ENCODE measurements around the gene PER3. TPM values are rescaled to one million over a fixed set of nuclear protein-coding genes. Genes with fewer than 3 reads are reported as not detected.

The PER3 gene
- total and polyA plus RNA-seq, 2 of the 4 experiments (the other 2 are of a cell fraction) = 3.4 to 4.2 TPM

DNA sequence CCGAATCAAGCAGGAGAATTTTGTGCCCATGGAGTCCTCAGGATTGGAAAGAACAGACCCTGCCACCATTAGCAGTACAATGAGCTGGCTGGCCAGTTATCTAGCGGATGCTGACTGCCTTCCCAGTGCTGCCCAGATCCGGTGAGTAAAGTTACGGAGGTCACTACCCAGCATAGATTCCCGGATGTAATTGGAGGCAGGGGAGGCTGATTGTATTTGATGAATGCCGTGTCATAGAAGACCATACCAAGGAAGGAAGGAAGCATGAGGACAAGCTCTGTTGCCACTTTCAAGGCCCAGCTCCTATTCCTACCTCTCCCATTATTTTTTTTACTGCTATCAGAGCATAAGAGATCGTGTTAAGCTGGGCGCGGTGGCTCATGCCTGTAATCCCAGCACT lies 39.2 kb upstream of the PER3 start:
- Histone ChIP-seq H2AK5ac (ENCODE audit: low read depth, low read length) (no peak overlapping the region), H3K36me3 (ENCODE audit: control insufficient read depth, insufficient read depth, low read length) (no peaks in the 10 kb centered on the region), H3K79me1 (ENCODE audit: low read depth in 1 of 2, low read length in 2 of 2) (no peaks in the 10 kb centered on the region), H2AK9ac (replicated peaks; ENCODE audit: low read depth, low read length, poor library complexity) (no peak overlapping the region), H3K27me3 (ENCODE audit: control insufficient read depth, insufficient read depth, low read length) (peaks cover 8% of the 10 kb centered on the region), H4K5ac (ENCODE audit: low read depth, low read length) (no peak overlapping the region), H3K4ac (ENCODE audit: low read depth, low read length) (no peak overlapping the region), H3K4me3 (ENCODE audit: insufficient read depth, low read depth, low read length) (no peak overlapping the region), H3K56ac (ENCODE audit: extremely low read depth, insufficient read depth, low read length) (no peak overlapping the region), H3K9ac (ENCODE audit: low read depth, low read length) (no peak overlapping the region), H2BK20ac (ENCODE audit: low read depth, low read length) (no peak overlapping the region), H3K27ac (ENCODE audit: insufficient read depth, low read length) (no peak overlapping the region), H3K9me1 (ENCODE audit: insufficient read depth, low read length) (no peaks in the 10 kb centered on the region), H3K14ac (replicated peaks; ENCODE audit: low read depth, low read length) (no peak overlapping the region), H4K91ac (ENCODE audit: insufficient read depth, low read depth, low read length) (no peak overlapping the region), H4K20me1 (ENCODE audit: insufficient read depth, low read length) (no peaks in the 10 kb centered on the region), H4K8ac (ENCODE audit: low read depth in 2 of 2, low read length in 2 of 2) (no peak overlapping the region), H2BK5ac (ENCODE audit: low read depth, low read length, poor library complexity, severe bottlenecking) (no peak overlapping the region), H3K18ac (ENCODE audit: low read depth, low read length) (no peak overlapping the region), H3K4me1 (ENCODE audit: control insufficient read depth, insufficient read depth, low read length) (no peaks in the 10 kb centered on the region), H3K9me3 (ENCODE audit: control insufficient read depth, insufficient read depth, low read length) (no peaks in the 10 kb centered on the region), H3K23ac (ENCODE audit: low read depth, low read length) (no peak overlapping the region), H2BK120ac (ENCODE audit: low read depth, low read length) (no peak overlapping the region), H2BK15ac (ENCODE audit: low read depth, low read length) (no peak overlapping the region), H2AFZ (replicated peaks; ENCODE audit: low read length, poor library complexity) (no peak overlapping the region), H3K4me2 (ENCODE audit: low read depth, low read length) (no peak overlapping the region)
- in situ Hi-C loops (cut with MboI; ENCODE audit: low sequenced_read_pairs) = no loop called here
- ATAC-seq (ENCODE audit: low read depth) (no peak), DNase-seq (no peak)
- dilution Hi-C loops (cut with HindIII; ENCODE audit: low sequenced_read_pairs, unreplicated experiment) = no loop called here
- ChIA-PET POLR2A (ENCODE audit: unreplicated experiment) (no interaction called here), CTCF (interaction anchor here (1.4 kb wide), 1 partner anchor 77 kb away, joined by 3 read pairs; no protein-coding TSS in a partner anchor)
- TF ChIP-seq CHD1 (IDR thresholded peaks at IDR 0.05; ENCODE audit: low read depth, low read length) = no peak
- TF ChIP-seq CEBPB (IDR thresholded peaks at IDR 0.05; ENCODE audit: low read depth, low read length) = no peak
- no peak for TF ChIP-seq RFX5 (IDR thresholded peaks at IDR 0.05; ENCODE audit: low read depth, low read length)
- TF ChIP-seq MAZ (IDR thresholded peaks at IDR 0.05; ENCODE audit: borderline replicate concordance, low read depth, low read length) = no peak
- TF ChIP-seq, protein P1, sequence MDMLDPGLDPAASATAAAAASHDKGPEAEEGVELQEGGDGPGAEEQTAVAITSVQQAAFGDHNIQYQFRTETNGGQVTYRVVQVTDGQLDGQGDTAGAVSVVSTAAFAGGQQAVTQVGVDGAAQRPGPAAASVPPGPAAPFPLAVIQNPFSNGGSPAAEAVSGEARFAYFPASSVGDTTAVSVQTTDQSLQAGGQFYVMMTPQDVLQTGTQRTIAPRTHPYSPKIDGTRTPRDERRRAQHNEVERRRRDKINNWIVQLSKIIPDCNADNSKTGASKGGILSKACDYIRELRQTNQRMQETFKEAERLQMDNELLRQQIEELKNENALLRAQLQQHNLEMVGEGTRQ (IDR thresholded peaks at IDR 0.05; ENCODE audit: low read depth, low read length) = no peak
- TF ChIP-seq, protein P2, sequence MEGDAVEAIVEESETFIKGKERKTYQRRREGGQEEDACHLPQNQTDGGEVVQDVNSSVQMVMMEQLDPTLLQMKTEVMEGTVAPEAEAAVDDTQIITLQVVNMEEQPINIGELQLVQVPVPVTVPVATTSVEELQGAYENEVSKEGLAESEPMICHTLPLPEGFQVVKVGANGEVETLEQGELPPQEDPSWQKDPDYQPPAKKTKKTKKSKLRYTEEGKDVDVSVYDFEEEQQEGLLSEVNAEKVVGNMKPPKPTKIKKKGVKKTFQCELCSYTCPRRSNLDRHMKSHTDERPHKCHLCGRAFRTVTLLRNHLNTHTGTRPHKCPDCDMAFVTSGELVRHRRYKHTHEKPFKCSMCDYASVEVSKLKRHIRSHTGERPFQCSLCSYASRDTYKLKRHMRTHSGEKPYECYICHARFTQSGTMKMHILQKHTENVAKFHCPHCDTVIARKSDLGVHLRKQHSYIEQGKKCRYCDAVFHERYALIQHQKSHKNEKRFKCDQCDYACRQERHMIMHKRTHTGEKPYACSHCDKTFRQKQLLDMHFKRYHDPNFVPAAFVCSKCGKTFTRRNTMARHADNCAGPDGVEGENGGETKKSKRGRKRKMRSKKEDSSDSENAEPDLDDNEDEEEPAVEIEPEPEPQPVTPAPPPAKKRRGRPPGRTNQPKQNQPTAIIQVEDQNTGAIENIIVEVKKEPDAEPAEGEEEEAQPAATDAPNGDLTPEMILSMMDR (conservative IDR thresholded peaks at IDR 0.05; ENCODE audit: low read depth, low read length) = no peak
- TF ChIP-seq, protein P3, sequence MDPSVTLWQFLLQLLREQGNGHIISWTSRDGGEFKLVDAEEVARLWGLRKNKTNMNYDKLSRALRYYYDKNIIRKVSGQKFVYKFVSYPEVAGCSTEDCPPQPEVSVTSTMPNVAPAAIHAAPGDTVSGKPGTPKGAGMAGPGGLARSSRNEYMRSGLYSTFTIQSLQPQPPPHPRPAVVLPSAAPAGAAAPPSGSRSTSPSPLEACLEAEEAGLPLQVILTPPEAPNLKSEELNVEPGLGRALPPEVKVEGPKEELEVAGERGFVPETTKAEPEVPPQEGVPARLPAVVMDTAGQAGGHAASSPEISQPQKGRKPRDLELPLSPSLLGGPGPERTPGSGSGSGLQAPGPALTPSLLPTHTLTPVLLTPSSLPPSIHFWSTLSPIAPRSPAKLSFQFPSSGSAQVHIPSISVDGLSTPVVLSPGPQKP (IDR thresholded peaks at IDR 0.05; ENCODE audit: borderline replicate concordance, low read depth, low read length) = no peak
- no peak for TF ChIP-seq BHLHE40 (IDR thresholded peaks at IDR 0.05; ENCODE audit: low read depth, low read length)
- WGBS, 2 experiments (ENCODE audit: extremely low coverage in 2 of 2, insufficient read length in 1 of 2) = 33% methylated on average over 1 of the region's 9 CpGs; no CpG with 5 or more reads in 1 of the 2 experiments
- no TSS peak for BruUV-seq (replicated peaks)
- intact Hi-C loops (cut with micrococcal nuclease) = no loop called here
